Measurements from ENCODE around the gene TRPM3.

GRCh38 chr9:70581955-70582350 lies 539.5 kb downstream of the TRPM3 start:
- TF ChIP-seq CTCF (IDR thresholded peaks at IDR 0.05; ENCODE audit: low read depth, low read length), result no peak
- TF ChIP-seq EZH2phosphoT487 (IDR thresholded peaks at IDR 0.05; ENCODE audit: low read depth), result no peak

All from OCI-LY3 (cell line).